Ishikawa (cell line): Measurements from ENCODE around the gene SYT12.

Experiments
- CEBPB ChIP-seq: IDR thresholded peaks from 2 replicates; pipeline ENCODE4 v1.6.1; 2012
- CREB1 ChIP-seq: IDR thresholded peaks from 2 replicates; pipeline ENCODE4 v1.6.1; 2012; ENCODE audit warnings: low read depth
- EGR1 ChIP-seq: IDR thresholded peaks from 2 replicates; pipeline ENCODE4 v1.6.1; 2012
- EP300 ChIP-seq: IDR thresholded peaks from 2 replicates; pipeline ENCODE4 v1.6.1; 2012; ENCODE audit warnings: borderline replicate concordance
- FOXM1 ChIP-seq: IDR thresholded peaks from 2 replicates; pipeline ENCODE4 v1.6.1; 2012; ENCODE audit warnings: low read depth, borderline replicate concordance
- NFIC ChIP-seq: IDR thresholded peaks from 2 replicates; pipeline ENCODE4 v1.6.1; 2012
- RAD21 ChIP-seq: IDR thresholded peaks from 2 replicates; pipeline ENCODE4 v1.6.1; 2012; ENCODE audit warnings: low read depth
- REST ChIP-seq: IDR thresholded peaks from 2 replicates; pipeline ENCODE4 v1.6.1; 2012; ENCODE audit warnings: low read depth, mild to moderate bottlenecking
- TAF1 ChIP-seq: IDR thresholded peaks from 2 replicates; pipeline ENCODE4 v1.6.1; 2012; ENCODE audit warnings: low read depth, mild to moderate bottlenecking
- TCF12 ChIP-seq: IDR thresholded peaks from 2 replicates; pipeline ENCODE4 v1.6.1; 2012; ENCODE audit warnings: low read depth
- TEAD4 ChIP-seq: IDR thresholded peaks from 2 replicates; pipeline ENCODE4 v1.6.1; 2012
- USF1 ChIP-seq: IDR thresholded peaks from 2 replicates; pipeline ENCODE4 v1.6.1; 2012
- YY1 ChIP-seq: IDR thresholded peaks from 2 replicates; pipeline ENCODE4 v1.6.1; 2012; ENCODE audit warnings: low read depth
- ZBTB7A ChIP-seq: IDR thresholded peaks from 2 replicates; pipeline ENCODE4 v1.6.1; 2012; ENCODE audit warnings: low read depth
- TF ChIP-seq, protein P1 (sequence below): IDR thresholded peaks from 2 replicates; pipeline ENCODE4 v1.6.1; 2012

SYT12 gene

GRCh38 chr11:67085617-67086016 lies 62.7 kb downstream of the SYT12 start:
- TF ChIP-seq USF1 (no peak), YY1 (no peak), ZBTB7A (no peak), EGR1 (no peak), CEBPB (no peak), REST (no peak), NFIC (no peak), TCF12 (no peak), CREB1 (no peak), TEAD4 (no peak), RAD21 (no peak), FOXM1 (no peak), TAF1 (no peak), EP300 (no peak)
- TF ChIP-seq, protein P1, sequence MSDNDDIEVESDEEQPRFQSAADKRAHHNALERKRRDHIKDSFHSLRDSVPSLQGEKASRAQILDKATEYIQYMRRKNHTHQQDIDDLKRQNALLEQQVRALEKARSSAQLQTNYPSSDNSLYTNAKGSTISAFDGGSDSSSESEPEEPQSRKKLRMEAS, result no peak

DNA sequence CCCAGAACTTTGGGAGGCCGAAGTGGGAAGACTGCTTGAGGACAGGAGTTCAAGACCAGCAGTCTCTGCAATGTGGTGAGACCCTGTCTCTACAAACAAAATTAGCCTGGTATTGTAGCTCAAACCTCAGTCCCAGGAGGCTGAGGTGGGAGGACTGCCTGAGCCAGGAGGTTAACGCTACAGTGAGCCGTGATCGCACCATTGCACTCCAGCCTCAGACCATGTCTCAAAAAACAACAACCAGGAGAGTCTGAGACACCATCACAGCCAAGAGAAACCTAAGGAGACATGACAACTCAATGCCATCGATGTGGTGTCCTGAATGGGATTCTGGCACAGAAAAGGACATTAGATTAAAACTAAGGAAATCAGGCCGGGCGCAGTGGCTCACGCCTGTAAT lies 67.8 kb downstream of the SYT12 start:
- TF ChIP-seq TCF12, result no peak
- TF ChIP-seq EGR1, result no peak
- TF ChIP-seq USF1, result no peak
- no peak for TF ChIP-seq TEAD4

- TF ChIP-seq CREB1 (no peak), EGR1 (no peak), YY1 (no peak), RAD21 (no peak), FOXM1 (no peak), REST (no peak), EP300 (no peak), ZBTB7A (no peak), TEAD4 (no peak), TAF1 (no peak), USF1 (no peak), NFIC (no peak), CEBPB (no peak), TCF12 (no peak)
- TF ChIP-seq, protein P1, result no peak
These were observed 72.2 kb downstream of the SYT12 start for GRCh38 chr11:67095214-67095507.

DNA sequence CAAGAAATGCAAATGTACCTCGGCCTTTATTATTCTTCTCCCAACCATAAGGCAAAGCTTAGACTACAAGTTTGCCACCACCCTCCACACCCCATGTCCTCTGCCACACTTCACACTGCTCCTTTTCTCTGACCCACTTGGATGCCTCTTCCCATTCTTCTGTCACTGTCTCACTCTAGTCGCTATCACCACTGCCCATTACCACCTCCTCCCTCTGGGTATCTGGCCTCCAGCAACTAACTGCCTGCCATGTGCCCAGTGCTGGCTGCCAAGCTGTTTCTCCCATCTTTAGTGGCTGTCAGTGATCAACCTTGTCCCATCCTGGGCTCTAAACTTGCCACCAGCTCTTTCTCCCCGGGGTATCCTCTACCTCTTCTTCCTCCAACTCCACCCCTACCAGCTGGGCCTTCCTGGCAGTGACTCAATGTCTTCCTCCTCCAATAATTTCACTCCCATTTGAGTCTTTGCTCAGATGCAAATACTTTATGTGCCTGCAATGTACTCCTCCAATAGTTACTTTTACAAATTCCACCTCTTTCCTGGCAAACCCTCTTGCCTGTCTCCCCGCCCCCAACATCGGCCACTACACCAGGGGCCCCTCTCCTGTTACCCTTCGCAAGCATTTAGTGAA lies 76.0 kb downstream of the SYT12 start:
- TF ChIP-seq, protein P1, result no peak

GRCh38 chr11:67099831-67100324 lies 76.9 kb downstream of the SYT12 start:
- no peak for TF ChIP-seq TAF1
- TF ChIP-seq, protein P1, result no peak
